Peyer's patch (tissue), 4 donors: Measurements from ENCODE around the gene WDR59.

ENCODE experiments used
- CTCF ChIP-seq, 6 experiments: fragments of 450-650 bp in 4 of 6; fragments of 200-600 bp in 2 of 6; sonication (generic) in 1 of 6; IDR thresholded peaks; one replicate each; pipeline ENCODE4 v1.5.1; 2017 to 2019; ENCODE audit warnings: antibody characterized with exemption in 6 of 6, mild to moderate bottlenecking in 3 of 6, moderate library complexity in 1 of 6
- POLR2A ChIP-seq, 2 donors: fragments of 450-650 bp; IDR thresholded peaks; one replicate each; pipeline ENCODE4 v1.5.1; 2017; ENCODE audit warnings: antibody characterized with exemption in 2 of 2, mild to moderate bottlenecking in 2 of 2, moderate library complexity in 2 of 2

DNA sequence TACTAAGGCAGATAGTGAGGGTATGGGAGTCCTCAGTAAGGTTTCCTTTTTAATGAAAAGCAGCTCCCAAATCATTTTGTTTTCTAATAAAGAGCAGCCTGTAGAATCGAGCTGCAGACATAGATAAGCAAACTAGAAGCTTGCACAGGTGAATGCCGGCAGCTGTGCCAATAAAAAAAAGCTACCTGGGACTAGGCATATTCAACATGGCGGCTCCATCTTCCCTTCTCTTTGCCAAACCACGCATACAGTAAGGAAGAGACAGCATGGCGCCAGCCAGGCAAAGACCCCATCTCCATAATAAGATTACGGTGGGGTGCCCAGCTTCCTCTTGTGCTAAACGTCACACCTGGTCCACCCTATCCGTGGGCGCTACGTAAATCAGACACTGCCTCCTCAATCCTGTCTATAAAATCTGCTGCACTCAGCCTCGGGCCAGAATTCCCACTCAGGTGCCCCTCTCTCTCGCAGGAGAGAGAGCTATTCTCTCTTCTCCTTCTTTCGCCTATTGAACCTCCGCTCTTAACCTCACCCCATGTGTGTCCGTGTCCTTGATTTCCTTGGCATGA lies 117.6 kb downstream of the WDR59 start:
- TF ChIP-seq CTCF (IDR thresholded peaks at IDR 0.05) (no peak), POLR2A (IDR thresholded peaks at IDR 0.05) (no peak)
